ENCODE measurements around the gene EFCAB6. TPM values are rescaled to one million over a fixed set of nuclear protein-coding genes. Genes with fewer than 3 reads are reported as not detected.

EFCAB6 gene
- total and polyA plus RNA-seq, 10 of the 15 experiments (the other 5 are each of a cell fraction or from before 2014, with no cell fraction given), result 0.05 to 0.42 (median 0.19) TPM

DNA sequence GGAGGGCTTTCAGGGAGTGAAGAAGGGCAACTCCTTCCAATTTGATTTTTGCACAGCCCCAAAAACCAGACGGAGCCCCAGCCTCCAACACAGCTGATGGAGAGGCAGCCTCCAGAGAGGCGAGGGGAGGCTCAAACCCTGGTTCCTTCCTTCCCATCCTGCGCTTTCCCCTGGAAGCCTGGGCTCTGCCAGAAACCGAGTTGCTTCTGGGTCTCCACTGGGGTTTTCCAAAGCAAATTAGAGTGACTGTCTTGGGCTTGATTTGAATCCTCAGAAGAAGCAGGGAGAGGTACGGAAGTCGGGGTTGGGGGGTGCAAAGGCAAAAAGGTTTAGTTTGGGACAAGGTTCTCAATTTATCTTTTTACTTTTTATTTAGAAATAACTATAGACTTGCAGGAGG lies 271.1 kb downstream of the EFCAB6 start:
- SMC1A ChIA-PET (ENCODE audit: uncharacterized antibody, unreplicated experiment), result no interaction called here
- no peak overlapping the region for H2AFZ ChIP-seq (ENCODE audit: control insufficient read depth, low read depth, low read length)
- no peak overlapping the region for H3K9ac ChIP-seq (ENCODE audit: control insufficient read depth, insufficient read depth, low read length)
- H3K4me2 ChIP-seq (ENCODE audit: control insufficient read depth, insufficient read depth), result no peak overlapping the region
- no TSS peak for BruUV-seq (replicated peaks)
- DNase-seq (ENCODE audit: low read depth, low spot score) (no peak), ATAC-seq (no peak), FAIRE-seq (no peak)
- CTCF ChIA-PET, result no interaction called here
- no peaks in the 10 kb centered on the region for H3K36me3 ChIP-seq (ENCODE audit: control insufficient read depth in 2 of 2, insufficient read depth in 2 of 2, low read length in 1 of 2)
- in situ Hi-C loops (cut with MboI) (no loop called here), intact Hi-C loops (cut with micrococcal nuclease; ENCODE audit: unreplicated experiment) (no loop called here)
- RAD21 ChIA-PET (ENCODE audit: unreplicated experiment), result no interaction called here
- H3K9me3 ChIP-seq (replicated peaks; ENCODE audit: control insufficient read depth, insufficient read depth, low read length), result no peaks in the 10 kb centered on the region
- no peak overlapping the region for H3K4me3 ChIP-seq
- no peaks in the 10 kb centered on the region for H4K20me1 ChIP-seq (ENCODE audit: control insufficient read depth, insufficient read depth)
- no peaks in the 10 kb centered on the region for H3K4me1 ChIP-seq (ENCODE audit: control insufficient read depth, insufficient read depth, low read length)
- no peak overlapping the region for H3K27ac ChIP-seq (ENCODE audit: control insufficient read depth, insufficient read depth)
- TF ChIP-seq RAD51 (IDR thresholded peaks at IDR 0.05), result no peak
- TF ChIP-seq NR2C1 (IDR thresholded peaks at IDR 0.05), result no peak
- TF ChIP-seq NFXL1 (IDR thresholded peaks at IDR 0.05; ENCODE audit: borderline replicate concordance), result no peak
- no peak for TF ChIP-seq EED (IDR thresholded peaks at IDR 0.05; ENCODE audit: low read depth)
- no peak for TF ChIP-seq KLF5 (IDR thresholded peaks at IDR 0.05; ENCODE audit: partially characterized antibody)
- 16% methylated on average over 6 of the region's 6 CpGs for WGBS (ENCODE audit: insufficient coverage, insufficient replicate concordance, low lambda C conversion rate, missing lambda C conversion rate)
- POLR2A ChIA-PET, result no interaction called here
- H3K27me3 ChIP-seq (replicated peaks in 1 of 2; ENCODE audit: control insufficient read depth in 2 of 2, insufficient read depth in 2 of 2, low read length in 1 of 2), result peaks cover 0 to 2% of the 10 kb centered on the region in 2 experiments; a peak in 2 of 4 replicates
- H3K79me2 ChIP-seq (ENCODE audit: control insufficient read depth, insufficient read depth, low read length), result no peaks in the 10 kb centered on the region

DNA sequence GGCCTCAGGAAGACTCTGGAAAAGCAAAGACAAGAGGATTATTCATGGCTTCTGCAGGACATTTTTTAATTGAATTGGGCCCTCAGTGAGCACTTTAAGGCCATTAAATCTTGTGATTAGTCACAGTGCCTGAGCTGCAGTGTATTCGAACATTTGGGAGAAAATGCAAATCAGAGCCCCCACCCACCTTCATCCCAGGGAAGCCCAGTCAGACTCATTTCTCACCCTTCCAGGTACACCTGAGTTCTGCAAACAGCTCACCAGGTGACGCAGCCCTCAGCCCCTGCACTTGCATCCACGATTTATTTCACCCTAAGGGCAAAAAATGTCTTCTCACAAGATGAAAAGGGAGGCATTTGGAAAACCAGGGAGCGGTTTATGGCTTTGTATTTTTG lies 271.6 kb downstream of the EFCAB6 start:
- Histone ChIP-seq H3K36me3 (ENCODE audit: control insufficient read depth in 2 of 2, insufficient read depth in 2 of 2, low read length in 1 of 2) (no peaks in the 10 kb centered on the region), H3K4me1 (ENCODE audit: control insufficient read depth, insufficient read depth, low read length) (no peaks in the 10 kb centered on the region), H3K27me3 (replicated peaks in 1 of 2; ENCODE audit: control insufficient read depth in 2 of 2, insufficient read depth in 2 of 2, low read length in 1 of 2) (peaks cover 0 to 2% of the 10 kb centered on the region in 2 experiments; a peak in 2 of 4 replicates), H3K9me3 (replicated peaks; ENCODE audit: control insufficient read depth, insufficient read depth, low read length) (no peaks in the 10 kb centered on the region), H2AFZ (ENCODE audit: control insufficient read depth, low read depth, low read length) (no peak overlapping the region), H3K79me2 (ENCODE audit: control insufficient read depth, insufficient read depth, low read length) (no peaks in the 10 kb centered on the region), H3K4me2 (ENCODE audit: control insufficient read depth, insufficient read depth) (no peak overlapping the region), H3K27ac (ENCODE audit: control insufficient read depth, insufficient read depth) (no peak overlapping the region), H3K9ac (ENCODE audit: control insufficient read depth, insufficient read depth, low read length) (no peak overlapping the region), H3K4me3 (no peak overlapping the region), H4K20me1 (ENCODE audit: control insufficient read depth, insufficient read depth) (no peaks in the 10 kb centered on the region)
- no TSS peak for BruUV-seq (replicated peaks)
- FAIRE-seq, result no peak
- POLR2A ChIA-PET, result no interaction called here
- SMC1A ChIA-PET (ENCODE audit: uncharacterized antibody, unreplicated experiment), result no interaction called here
- CTCF ChIA-PET, result no interaction called here
- TF ChIP-seq KAT2A (conservative IDR thresholded peaks at IDR 0.05; ENCODE audit: control insufficient read depth, low read depth, low read length) (no peak), RELA (IDR thresholded peaks at IDR 0.05; ENCODE audit: borderline replicate concordance, partially characterized antibody) (no peak), CHD4 (IDR thresholded peaks at IDR 0.05) (no peak), ETV6 (conservative IDR thresholded peaks at IDR 0.05 in 1 of 2, IDR thresholded peaks at IDR 0.05 in 1 of 2; ENCODE audit: borderline replicate concordance in 1 of 2, low read depth in 1 of 2) (no peak), LARP7 (IDR thresholded peaks at IDR 0.05) (no peak), SREBF1 (IDR thresholded peaks at IDR 0.05; ENCODE audit: low read length) (no peak), IKZF1 (conservative IDR thresholded peaks at IDR 0.05) (no peak), MTA2 (IDR thresholded peaks at IDR 0.05; ENCODE audit: low read depth) (no peak)
- TF ChIP-seq, protein P1, sequence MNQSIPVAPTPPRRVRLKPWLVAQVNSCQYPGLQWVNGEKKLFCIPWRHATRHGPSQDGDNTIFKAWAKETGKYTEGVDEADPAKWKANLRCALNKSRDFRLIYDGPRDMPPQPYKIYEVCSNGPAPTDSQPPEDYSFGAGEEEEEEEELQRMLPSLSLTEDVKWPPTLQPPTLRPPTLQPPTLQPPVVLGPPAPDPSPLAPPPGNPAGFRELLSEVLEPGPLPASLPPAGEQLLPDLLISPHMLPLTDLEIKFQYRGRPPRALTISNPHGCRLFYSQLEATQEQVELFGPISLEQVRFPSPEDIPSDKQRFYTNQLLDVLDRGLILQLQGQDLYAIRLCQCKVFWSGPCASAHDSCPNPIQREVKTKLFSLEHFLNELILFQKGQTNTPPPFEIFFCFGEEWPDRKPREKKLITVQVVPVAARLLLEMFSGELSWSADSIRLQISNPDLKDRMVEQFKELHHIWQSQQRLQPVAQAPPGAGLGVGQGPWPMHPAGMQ (IDR thresholded peaks at IDR 0.05; ENCODE audit: borderline replicate concordance), result no peak
- TF ChIP-seq, protein P2, sequence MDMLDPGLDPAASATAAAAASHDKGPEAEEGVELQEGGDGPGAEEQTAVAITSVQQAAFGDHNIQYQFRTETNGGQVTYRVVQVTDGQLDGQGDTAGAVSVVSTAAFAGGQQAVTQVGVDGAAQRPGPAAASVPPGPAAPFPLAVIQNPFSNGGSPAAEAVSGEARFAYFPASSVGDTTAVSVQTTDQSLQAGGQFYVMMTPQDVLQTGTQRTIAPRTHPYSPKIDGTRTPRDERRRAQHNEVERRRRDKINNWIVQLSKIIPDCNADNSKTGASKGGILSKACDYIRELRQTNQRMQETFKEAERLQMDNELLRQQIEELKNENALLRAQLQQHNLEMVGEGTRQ (IDR thresholded peaks at IDR 0.05; ENCODE audit: borderline replicate concordance, low read depth, low read length), result no peak
- in situ Hi-C loops (cut with MboI), result no loop called here
- 1% methylated on average over 4 of the region's 4 CpGs for WGBS (ENCODE audit: insufficient coverage, insufficient replicate concordance, low lambda C conversion rate, missing lambda C conversion rate)
- no peak for ATAC-seq
- intact Hi-C loops (cut with micrococcal nuclease; ENCODE audit: unreplicated experiment), result no loop called here
- no peak for DNase-seq (ENCODE audit: low read depth, low spot score)
- RAD21 ChIA-PET (ENCODE audit: unreplicated experiment), result no interaction called here

Data from GM12878 (cell line).